Measurements from ENCODE around the gene FRMD1.

The FRMD1 gene

DNA sequence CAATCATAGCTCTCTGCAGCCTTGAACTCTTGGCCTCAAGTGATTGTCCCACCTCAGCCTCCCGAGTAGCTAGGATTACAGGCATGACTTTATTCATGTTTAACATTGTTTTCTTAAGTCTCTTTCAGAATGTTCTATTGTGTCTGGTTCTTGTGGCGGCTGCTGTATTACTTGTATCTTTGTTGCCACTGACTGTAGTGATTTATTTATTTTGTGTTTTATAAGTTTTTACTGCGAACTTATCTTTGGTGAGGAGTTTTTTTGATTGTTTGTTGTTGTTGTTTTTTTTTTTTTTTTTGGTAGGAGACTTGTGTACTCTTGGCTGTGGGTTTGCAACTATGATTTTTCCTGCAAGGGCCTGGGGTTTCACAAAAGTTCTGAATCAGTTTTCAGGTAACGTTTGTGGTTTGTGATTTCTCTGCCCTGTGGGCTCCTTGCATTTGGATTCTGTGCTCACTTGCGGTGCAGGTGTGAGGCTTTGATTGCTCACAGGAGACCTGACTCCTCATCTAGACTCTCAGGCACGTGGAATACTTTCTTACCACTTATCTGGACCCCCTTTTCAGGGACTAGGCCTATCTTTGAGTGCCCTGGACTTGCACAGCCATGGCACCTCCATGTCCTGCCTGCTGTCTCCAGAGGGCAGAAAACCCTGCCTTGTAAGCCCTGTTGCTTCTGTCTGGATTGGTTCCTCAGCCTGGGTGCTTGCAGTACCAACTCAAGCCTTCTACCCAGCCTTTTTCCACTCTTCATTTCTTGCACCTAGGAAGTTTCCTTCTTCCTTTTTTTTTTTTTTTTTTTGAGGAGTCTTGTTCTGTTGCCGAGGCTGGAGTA, 56.3 kb downstream of the FRMD1 start:
- no peak for DNase-seq

DNA sequence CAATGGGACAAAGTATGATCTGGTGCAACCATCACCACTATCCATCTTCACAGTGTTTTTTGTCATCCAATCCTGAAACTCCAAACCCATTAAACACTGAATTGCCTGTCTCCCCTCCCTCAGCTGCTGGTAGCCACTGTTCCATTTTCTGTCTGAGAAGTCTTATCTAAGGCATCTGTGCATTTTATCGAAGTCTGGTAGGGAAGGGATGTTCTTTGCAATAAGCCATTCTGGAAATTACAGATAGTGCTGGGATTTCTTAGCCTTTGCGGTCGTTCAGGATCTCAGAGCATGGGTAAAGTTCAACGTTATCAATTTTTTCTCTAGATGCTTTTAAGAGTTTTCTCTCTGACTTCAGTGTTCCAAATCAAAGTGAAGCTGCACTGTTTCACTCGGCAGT, 57.4 kb downstream of the FRMD1 start:
- no peak for DNase-seq

DNA sequence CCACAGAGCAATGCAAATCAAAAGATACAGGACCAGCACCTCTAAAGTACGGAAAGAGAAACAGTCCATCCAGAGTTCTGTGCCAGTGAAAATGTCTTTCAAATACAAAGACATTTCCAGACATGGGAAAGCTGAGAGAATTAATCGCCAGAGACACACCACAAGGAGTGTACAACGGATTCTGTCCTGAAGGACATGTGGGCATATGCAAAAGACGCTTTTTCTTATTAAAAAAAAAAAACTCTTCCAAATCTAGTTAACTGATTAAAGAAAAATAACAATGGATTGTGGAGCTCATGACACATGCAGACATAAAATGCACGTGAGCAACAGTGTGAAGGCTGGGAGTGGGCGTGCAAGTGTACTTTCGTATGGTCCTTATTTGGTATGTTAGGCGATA, 58.8 kb downstream of the FRMD1 start:
- no peak for DNase-seq

DNA sequence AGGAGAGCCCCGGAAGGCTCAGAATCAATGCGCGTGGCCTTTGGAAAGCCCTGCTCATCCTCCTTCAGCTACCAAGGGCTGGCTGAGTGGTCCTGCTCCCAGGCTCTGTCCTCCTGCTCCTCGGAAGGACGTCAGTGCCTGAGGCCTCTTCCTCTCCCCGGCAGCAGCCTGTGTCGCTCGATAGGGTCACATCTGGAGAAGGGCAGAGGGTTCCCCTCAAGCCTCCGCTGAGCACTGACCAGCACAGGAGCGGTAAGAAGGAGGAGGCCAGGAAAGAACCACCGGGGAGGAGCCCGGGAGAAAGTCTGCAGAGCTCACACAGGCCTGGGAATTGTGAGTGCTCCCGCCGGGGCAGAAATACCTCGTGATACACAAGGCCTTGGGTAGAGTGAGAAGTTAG, 60.3 kb downstream of the FRMD1 start:
- DNase-seq = no peak

DNA sequence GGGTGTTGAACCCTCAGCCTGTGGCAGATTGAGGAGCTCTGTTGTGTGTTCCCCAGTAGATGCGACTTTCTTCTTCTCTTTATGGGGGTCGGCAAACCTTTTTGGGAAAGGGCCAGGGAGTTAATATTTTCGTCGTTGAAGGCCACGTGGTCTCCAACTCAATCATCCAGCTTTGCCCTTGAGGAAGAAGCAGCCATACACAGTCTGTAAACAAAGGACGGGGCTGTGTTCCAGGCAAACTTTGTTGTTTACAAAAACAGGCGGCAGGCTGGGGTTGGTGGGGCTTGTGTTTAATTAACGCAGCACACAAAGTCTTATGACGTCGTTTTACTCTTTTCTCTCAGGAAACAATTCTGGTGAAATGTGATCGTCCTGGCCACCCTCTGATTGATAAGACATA, 61.4 kb downstream of the FRMD1 start:
- no peak for DNase-seq

DNA sequence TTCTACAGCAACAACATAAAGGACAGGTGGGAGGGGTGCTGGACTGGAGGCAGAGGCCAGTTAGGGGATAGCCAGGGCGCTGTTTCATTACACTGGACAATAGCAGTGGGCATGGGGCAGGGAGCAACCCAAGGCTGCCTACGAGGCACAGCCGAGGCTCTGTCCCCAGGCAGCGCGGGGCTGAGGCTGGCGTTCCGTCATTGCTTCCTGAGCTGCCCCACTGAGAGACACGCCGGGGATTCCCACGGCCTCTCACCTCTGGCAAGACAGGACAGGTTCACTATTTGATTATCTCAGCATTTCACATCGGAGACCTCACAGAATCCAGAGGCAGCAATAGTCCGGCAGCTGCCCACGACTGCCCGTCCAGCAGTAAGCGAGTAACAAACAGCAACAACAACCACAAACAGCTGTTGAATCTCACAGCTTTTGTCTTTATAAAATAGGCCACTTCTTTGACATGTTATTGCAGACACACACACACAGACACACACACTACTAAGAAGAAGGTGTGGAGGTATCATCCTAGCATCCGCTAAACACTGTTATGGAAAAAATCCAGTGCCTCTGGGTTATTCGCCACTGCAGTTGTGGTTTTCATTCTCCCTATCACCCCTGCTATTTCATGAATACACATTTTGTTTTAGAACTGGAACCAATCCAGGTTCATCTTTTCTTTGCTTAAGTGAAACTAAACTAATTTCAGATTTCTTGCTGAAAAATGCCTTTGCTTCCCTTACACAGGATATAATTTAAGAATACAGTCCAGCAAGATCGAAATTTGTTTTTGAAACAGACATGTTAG, 62.1 kb downstream of the FRMD1 start:
- no peak for DNase-seq

DNA sequence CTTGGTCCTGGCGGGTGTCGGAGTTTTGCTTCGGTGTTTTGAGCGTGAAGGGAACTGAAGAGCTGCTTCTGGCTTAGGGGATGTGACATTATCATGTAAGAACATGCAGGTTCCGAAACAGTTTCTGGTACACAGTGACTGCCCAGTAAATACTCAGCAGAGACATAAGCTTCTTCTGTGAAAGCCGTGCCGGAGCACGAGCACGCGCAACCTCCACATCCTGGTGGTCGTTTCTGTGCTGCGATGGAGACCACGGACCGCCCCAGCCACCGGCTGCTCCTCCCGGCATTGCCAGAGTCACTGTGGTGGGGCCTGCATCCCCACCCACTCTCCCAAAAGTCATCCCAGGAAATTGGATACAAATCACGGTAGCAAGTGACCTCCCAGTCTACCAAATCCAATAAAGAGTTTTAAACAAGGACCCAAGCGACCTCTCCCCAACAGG, 62.8 kb downstream of the FRMD1 start:
- no peak for DNase-seq

DNA sequence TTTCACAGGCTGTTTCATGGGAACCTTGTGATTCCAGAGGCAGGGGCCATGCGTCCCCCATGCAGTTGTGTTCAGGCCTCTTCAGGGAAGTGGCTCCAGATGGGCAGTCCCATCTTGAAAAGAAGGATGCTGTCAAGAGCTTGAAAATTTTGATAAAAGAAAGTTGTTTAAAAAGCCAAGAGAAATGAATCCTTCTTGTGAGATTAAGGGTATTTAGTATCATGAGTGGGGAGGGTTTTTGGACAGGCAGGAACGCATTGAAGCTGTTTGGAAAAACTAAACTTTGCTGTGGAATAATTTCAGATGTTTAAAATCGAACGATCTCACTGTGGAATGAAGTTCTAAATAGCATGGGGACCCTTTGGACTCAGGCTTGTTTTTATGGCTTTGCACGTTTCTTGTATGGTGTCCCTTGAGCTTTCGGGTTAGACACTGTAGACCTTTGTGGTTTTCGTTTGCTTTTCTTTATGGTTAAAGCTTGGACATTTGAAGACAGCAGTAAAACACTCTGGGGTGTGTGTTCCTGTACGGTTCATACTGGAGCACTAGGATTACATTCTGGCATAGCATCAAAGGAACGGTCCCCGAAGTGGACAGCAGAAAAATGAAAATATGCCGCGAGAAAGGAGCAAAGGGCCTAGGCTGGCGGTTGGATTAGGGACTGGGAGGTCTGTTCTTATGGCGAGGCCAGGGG, 63.4 kb downstream of the FRMD1 start:
- DNase-seq = no peak

DNA sequence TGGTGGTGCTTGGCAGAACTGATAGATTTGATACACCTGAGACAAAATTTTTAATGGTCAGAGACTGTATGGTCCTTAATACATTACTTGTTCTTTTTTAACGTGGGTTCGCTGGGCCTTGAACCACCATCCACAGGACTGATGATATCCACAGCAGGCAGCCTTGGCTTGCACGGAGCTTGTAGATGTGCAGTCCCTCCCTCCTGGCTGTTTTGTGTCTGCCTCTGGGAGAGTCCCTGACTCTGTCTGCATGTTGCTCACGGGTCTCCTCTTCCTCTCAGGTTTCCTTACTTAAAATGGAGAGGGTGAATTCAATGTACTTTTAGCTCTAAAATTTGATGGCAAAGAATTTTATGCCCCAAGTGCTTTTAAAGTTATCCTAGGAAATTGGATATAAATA, 64.0 kb downstream of the FRMD1 start:
- no peak for DNase-seq

DNA sequence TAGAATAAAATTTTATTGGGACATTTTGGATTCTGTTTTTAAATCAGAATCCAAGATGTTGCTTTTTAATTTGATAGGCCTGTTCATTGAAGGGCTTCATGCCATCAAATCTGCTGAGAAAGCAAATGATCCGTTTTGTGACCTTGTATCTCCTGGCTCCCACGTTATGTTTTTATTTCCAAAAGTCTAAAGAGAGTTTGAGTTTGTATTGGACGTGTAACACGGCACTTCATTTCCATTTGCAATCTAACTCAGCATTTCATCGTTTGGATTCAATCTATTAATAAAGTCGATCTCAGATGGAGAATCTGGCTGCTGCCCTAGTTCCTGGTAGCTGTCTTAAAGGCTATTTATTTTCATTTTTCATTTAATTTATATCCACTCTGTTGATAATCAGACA, 64.6 kb downstream of the FRMD1 start:
- no peak for DNase-seq

DNA sequence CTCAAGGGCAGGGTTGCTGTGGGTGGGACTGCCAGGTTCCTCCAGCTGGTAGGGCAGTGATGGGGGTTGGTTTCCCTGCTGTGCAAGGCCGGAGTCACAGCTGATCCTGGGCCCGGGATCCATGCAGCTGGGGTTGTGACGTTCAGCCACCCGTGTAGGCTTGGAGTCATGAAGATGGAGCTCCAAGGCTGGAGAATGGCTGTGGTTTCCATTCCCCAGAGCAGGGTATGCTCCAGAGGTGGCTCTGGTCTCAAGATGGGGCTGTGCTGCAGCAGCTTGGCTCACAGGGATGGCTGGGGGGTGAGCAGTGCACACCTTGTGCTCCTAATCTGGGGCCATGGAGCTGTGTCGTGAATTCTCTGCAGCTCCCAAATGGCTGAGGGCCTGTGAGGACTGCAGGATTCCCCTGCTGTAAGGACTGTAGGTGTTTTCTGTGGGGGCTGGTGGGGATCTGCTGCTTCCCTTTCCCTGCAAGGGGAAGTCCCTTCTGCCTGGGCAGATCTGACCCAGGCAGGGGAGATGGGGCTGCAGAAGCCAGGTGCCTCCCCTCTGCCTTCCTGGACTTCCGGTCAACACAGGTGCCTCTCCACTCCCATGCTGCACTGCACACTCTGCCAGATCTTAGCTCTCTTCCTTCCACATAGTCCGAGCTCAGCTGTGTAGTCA, 65.6 kb downstream of the FRMD1 start:
- no peak for DNase-seq

DNA sequence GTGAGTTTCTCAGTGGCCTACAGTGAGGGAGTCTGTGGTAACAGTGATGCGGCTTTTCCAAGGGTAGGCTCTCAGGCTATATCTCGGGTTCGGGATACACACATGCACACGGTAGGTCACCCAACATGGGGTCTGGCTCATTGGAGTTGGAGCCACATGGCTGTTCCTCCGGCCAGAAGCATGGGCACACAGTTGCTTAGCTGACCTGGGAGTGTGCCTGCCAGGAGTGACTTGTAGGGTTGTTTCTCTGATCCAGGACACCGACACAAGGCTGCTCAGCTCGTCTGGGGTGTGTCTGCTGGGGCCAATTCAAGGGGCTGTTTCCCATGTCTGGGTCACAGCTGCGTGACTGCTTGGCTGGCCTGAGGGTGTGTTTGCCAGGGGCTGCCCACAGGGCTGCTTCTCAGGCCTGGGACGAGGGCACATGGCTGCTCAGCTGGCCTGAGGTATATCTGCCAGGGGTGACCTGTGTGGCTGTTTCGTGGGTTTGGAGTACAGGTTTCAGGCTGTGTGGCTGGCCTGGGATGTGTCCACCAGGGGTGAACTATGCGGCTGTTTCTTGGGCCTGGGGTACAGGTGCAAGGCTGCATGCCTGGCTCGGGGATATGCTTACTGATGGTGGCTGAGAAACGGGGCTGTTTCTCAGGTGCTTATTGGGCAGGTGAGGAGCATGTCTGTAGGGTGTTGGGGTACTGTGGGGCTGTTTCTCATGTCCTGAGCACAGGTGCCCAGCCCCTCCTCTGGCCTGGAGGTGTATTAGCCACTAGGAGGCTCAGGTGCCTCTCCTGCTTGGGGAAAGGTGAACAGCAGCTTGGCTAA, 66.4 kb downstream of the FRMD1 start:
- no peak for DNase-seq

DNA sequence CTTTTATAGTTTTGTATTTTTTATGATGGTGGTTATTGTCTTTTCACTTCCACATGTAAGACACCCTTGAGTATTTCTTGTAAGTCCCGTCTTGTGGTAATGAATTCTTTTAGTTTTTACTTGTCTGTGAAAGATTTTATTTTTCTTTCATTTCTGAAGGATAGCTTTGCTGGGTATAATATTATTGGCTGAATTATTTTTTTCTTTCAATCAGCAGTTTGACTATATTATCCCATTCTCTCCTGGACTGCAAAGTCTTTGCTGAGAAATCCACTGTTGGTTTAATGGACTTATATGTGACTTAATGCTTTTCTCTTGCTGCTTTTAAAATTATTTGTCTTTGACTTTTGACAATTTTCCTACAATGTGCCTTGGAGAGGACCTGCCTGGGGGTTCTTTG, 67.7 kb downstream of the FRMD1 start:
- no peak for DNase-seq

DNA sequence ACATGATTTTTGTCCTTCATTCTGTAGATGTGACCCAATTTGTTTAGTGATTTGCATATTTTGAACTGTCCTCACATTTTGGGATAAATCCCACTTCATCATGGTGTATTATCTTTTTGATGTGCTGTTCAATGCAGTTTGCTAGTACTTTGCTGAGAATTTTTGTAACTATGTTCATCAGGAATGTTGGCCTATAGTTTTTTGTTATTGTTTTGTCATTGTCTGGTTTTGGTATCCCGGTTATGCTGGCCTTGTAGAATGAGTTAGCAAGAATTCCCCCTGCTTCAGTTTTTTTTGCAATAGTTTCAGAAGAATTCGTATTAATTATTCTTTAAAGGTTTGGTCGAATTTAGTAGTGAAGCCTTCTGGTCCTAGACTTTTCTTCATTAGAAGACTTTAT, 69.7 kb downstream of the FRMD1 start:
- no peak for DNase-seq

DNA sequence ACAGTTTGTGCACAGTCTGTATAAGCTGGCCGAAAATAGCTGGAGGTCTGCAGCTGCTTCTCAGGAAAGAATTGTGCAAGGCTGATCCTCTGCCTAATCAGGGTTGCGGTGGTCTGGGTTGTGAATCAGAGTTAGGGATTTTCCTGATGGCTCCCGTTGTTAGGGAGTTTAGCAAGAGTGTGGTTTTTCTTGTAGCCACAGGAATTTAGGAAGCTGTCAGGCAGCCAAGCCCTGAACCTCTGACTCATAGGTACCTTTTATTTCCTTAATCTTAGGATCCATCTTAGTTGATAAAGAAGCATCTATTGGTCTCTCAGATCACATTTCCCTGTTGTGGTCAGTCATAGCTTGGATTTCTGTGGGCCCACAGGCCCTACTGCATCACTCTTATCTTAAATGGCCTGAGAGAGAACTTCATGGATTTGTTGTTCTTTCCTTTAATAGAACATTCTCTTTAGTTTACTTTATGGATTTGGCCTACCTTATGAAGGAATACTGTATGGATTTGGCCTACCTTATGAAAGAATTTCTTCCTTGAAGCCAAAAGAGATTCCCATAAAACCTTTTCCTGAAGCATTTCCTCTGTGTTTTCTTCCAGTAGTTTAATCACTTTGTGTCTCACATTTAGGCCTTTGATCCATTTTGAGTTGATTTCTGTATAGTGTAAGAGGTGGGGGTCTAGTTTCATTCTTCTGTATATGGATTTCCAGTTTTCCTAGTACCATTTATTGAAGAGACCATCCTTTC, 71.2 kb downstream of the FRMD1 start:
- no peak for DNase-seq

DNA sequence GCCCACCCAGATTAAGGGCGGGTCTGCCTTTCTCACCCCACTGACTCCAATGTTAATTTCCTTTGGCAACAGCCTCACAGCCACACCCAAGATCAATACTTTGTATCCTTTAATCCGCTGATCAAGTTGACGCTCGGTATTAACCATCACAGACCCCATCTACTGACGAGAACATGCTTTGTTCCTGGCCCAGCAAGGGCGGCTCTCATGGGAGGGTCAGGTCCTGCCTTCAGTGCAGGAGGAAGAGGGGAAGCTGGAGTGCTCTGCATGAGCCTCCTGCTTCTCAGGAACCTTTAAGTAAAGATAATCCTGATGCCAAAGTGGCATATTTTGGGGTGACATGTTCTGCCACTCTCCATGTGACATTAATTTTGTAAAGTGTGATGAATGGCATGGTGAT, 73.2 kb downstream of the FRMD1 start:
- DNase-seq = no peak

DNA sequence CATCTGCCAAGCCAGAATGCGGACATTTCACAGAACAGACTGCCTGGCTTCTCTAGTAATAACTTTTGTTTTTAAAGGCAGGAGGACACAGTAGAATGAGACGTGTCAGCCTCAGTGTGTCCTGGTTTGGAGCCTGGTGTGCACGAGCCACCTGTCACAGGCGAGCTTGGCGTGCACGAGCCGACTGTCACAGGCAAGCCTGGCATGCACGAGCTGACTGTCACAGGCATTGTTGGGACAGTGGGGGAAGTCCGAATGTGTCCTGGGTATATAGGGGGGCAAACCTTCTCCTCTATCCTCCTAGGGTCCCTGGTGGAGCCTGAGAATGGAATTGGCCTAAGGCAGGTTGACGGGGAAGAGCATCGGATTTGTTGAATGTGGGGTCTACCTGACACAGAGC, 74.1 kb downstream of the FRMD1 start:
- DNase-seq = no peak

DNA sequence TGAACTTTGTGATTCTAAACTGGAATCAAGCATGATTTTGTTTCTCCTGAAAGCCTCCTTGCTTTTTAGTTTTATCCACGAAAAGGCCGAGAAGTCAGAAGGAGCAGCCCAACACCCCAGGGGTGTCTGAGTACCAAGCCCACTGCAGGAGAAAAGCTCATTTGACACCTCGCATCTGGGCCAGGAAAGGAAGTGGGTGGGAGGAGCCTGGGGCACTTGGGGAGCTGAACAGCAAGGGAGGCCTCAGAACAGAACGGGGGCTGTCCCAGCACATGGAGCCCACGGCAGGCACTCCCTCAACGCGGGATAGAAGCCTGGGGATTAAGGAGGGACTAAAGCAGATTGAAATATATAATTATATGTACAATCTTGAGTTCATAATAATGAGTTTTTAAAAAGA, 75.0 kb downstream of the FRMD1 start:
- DNase-seq = no peak

Measured in activated CD8-positive, alpha-beta memory T cell treated with anti-CD3 and anti-CD28 coated beads, Interleukin-2, amount 50 U/mL, for 4 hours (primary cell).